Effector CD8-positive, alpha-beta T cell (primary cell): ENCODE measurements around the gene RAPH1.

Experiments used
- DNase-seq: peaks from one replicate; lab custom pipeline; 2025; lab: John Stamatoyannopoulos, UW

The RAPH1 gene

DNA sequence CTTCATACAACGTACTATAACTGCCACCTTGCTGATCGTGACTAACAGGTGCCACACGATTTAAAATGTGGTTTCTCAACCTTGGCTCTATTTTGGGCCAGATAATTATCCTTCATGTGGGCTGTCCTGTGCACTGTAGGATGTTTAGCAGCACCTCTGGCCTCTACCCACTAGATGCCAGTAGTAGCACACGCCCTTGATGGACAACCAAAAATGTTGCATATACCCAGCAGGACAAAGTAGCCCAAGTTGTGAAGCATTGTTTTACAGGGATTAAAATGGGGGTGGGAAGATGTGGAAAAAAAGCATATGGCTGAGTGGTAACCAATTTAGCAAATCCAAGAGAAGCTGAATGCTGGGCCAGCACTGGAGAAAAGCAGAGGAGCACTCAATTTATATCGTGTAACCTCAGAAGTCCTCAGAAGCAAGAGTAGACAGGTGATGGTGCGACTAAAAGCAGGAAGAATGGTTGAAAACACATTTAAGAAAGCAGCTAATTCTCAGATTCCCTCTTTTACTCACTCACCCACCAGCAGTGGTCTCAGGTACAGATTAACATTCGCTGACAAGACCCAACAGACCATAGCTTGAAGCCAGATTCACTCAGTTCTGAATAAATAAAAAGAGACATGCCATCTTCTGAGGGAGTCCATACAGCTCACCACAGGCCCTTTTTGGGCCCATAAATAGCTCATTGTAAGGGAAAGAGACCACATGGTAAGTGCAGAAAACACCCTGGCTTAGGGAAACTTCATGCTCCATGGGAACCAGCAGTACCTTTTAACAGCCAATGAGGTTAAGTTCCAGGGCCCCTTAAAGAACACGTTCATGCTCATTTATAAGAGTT is 50.6 kb downstream of the RAPH1 start:
- DNase-seq, result peak; percentile 27

DNA sequence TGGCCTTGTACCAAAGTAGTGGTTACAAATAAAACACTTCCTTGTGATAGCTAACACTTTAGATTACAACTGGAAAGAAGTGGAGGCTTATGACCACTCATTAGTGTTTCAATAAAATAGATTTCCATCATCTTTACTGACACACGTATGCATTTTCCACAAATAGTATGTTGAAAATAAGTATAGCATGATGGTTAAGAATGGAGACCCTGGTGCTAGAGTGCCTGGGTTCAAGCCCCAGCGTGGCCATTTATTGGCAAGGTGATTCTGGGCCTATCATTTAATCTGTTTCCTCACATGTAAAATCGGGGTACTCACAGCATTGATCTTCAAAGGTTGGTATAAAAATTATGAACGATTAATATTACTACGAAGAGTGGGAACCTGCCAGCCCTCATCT is 54.5 kb downstream of the RAPH1 start:
- no peak for DNase-seq

DNA sequence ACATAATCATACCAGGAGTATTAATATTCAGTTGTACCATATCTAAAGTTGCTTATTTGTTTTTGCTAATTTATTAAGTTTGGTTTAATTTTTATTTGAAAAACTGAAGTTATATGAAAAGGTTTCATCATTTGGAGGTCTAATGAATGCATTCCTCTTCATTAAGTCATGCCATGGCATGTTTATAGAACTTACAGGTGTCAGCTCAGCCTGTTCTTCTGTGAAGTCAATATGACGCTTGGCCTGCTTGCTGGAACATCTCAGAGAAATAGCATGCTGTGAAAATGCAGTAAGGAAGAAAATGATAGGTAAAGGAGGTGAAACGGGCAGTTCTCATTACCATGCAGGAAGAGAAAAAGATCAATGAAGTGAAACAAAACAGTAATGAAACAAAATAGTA is 58.2 kb downstream of the RAPH1 start:
- no peak for DNase-seq

DNA sequence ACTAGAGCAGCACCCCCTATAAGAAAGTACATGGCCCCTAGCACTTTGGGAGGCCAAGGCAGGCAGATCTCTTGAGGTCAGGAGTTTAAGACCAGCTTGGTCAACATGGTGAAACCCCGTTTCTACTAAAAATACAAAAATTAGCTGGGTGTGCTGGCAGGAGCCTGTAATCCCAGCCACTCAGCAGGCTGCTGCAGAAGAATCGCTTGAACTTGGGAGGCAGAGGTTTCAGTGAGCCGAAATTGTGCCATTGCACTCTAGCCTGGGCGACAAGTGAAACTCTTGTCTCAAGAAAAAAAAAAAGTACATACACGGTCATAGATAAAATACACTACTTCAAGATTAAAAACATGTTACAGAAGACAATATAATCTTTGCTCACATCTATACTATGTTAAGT is 63.8 kb downstream of the RAPH1 start:
- DNase-seq, result no peak

DNA sequence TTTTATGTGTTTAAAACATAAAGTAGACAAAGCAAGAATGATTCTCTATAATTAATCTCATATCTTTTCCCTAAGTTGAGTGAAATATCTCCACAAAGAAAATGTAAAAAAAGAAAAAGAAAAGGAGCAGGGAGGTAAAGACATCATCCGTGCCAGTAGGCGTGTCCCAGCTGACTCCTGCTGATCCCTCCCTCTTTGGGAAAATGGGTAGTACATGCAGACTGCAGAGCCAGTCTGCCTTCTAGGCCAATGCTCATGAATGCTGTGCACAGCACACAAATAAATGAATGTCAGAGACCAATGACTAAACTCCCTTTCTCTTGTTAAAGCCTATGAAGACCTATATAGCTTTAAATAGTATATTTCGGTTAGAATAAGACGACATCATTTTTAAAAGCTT is 64.7 kb downstream of the RAPH1 start:
- no peak for DNase-seq

DNA sequence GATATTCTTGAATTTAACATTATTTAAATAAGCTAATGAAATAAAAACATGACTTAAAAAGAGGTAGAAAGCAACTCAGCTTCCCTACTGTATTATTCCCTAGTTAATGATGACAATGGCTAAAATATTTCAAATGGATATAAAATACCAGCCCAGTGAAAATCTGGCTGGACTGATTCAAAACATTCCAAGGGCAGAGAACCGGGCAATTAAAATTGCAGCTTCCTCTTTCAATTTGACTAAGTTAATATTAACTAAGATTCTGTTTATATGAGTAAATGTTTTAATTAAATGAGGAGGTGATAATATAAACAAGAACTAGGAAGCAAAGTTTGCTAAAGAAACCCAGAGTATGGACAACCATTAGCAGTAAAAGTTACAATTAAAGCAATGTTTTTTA is 65.6 kb downstream of the RAPH1 start:
- no peak for DNase-seq

DNA sequence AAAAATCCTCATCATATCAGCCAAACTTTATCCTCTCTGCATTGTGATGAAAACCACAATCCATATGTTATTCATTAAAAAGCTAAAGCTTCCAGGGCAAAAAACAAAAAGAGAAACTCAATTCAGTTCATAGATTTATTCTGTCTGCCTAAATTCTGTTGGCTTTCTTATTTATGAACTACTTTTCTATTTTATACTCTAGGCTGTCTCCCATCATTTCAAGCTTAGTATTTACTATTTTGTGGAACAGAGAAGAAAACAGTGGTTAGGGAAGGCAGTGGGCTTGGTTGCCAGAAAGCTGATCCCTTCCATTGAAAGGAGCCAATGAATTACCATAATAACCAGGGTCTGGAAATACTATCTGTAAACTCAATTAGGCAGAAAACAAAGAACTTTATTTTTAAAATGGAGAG is 71.8 kb downstream of the RAPH1 start:
- no peak for DNase-seq

DNA sequence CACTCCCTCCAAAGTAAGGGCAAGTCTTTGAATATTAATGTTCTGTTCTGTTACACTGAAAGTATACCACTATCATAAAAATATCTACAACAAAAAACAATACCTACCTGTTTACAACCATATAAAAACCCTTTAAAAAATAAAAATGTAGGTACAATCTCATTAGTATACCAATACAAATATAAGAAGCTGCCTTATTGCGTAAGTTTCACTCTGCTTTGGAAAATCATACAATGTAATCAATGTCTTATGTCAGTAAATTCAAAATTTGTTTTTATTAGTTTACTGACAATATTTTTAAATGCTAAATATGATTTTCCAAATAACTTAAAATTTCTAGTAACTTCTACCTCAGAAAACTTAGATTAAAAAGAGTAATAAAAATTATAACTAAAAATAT is 72.8 kb downstream of the RAPH1 start:
- no peak for DNase-seq

DNA sequence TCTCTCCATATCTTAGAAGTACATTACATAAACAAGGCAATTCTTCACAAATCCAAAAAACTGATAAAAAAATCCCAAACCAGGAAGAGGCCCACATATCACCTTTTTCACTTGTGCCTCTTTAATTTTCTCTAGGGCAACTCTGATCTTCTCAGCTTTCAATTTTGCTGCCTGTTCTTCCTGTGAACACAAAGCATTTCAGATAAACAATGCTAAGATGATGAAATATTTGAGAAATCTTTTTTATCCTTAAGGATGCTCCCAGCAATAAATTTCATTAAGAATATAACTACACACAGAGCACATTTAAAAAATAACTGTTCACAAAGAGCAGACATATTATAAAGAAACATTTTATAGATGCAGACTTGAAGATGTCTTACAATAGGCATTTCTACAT is 73.4 kb downstream of the RAPH1 start:
- DNase-seq, result no peak

DNA sequence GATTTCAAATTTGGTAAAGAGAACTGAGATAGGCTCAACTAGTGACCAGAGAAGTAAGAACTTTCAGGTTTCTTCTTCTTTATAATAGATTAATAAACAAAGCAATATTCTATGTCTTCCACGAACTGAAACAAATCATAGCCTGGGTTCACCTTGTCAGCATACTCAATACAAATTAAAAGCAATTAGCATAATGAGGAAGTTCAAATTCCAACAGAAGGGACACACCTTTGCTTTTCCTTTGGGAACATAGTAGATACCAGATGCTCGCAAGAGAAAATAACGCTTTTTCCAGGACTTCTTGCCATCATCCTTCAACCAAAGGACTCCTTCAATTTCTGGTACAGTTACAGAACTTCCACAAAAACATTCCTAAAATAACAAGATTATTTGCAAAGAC is 79.9 kb downstream of the RAPH1 start:
- DNase-seq, result no peak

DNA sequence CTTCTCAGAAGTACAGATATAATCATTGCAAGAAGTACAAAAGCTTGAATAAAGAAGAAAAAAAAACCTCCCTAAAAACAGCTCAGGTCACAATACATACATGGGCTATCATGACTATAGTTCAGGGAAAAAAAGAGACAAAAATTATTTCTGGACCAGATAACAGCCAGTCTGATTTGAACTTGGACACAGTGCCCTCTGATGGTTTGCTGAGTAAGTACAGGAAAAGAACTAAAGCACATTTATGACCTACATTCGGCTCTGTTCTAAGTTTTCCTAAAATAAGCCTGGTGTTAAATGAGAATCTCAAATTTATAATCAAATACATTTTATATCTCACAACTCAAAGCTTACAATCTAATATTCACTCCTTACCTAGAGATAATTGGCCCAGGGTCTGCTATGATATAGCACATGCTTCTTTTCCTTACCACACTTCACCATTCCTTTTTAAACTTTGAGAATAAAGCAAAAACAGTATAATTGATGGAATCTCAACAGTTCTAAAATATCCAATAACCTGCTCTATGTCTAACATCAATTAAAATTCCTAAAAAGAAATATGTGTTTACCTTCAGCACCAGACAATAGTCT is 81.1 kb downstream of the RAPH1 start:
- DNase-seq, result no peak

DNA sequence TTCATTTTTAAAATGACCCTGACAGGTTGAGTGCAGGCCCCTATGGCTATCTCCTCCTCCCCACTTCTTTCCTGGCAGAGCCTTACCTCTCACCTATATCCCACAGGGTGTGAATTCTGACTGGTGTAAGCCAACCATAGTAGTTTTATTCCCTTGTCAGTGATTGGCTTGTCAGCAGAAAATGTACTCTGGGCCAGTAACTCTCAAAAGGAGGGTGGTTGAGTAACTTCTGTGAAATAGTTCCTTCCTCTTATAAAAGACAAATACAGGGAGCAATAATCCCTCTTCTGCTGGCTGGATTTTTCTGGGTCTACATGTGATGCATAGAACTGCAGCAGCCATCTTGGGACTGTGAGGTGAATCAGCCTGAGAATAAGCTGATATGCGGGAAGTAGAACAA is 83.4 kb downstream of the RAPH1 start:
- DNase-seq, result no peak

DNA sequence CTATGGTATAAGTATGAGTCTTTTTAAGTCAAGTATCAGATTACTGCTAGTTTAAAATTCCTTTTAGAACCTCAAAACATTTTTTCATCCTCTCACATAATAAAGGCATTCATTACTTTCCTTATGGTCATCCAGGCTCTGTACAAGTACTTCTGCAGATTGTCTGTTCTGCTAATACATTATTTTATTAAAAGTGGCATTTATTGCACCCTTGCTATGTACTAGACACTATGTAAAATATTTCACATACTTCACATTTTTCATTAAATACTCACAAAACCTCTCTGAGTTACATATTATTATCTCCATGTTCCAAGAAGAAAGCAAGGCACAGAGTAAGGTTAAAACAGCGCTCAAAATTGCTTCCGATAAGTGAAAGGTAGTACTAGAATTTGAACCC is 84.1 kb downstream of the RAPH1 start:
- no peak for DNase-seq

DNA sequence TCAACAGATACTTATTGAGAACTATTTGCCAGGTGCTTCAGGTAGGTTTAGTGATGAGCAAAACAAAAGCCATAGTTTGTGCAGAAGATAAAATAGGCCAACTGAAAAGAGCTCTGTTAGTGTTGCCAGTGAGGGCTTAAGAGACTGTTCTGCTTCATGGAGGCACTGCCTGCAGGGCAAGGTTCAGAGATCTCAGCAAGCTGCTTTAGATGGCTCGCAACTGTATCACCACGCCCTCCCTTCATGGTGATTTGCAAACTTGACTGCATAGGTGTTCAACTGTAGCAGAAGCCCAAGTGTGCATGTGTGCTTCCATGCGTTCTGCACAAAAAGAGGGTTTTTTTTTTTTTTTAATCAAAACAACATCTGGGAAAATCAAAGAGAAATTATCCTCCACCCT is 84.5 kb downstream of the RAPH1 start:
- no peak for DNase-seq

DNA sequence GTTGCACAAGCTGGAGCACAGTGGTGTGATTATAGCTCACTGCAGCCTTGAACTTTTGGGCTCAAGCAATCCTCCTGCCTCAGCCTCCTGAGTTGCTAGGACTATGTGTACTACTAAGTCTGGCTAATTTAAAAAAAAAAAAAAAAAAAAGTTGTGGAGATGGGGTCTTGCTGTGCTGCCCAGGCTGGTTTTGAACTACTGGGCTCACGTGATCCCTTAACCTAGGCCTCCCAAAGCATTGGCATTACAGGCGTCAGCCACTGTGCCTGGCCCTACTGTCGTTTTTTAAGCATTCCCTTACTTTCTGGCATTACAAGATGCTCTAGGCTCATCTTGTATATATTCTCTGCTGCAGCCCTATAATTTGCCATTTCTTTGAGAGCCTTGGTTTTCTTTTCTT is 88.3 kb downstream of the RAPH1 start:
- DNase-seq, result no peak

DNA sequence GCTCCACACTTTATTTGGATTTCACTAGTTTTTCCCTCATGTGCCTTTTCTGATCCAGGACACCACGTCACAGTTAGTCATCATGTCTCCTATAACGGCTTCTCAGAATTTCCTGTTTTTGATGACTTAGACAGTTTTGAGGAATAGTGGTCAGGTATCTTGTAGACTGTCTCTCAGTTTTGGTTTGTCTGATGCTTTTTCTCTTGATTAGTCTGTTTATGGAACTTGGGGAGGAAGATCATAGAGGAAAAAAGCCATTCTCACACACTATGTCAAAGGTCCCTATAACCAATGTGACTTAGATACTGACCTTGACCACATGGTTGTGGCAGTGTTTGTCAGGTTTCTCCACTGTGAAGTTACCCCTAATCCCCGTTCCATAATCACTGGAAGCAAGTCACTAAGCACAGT is 89.0 kb downstream of the RAPH1 start:
- DNase-seq, result no peak

DNA sequence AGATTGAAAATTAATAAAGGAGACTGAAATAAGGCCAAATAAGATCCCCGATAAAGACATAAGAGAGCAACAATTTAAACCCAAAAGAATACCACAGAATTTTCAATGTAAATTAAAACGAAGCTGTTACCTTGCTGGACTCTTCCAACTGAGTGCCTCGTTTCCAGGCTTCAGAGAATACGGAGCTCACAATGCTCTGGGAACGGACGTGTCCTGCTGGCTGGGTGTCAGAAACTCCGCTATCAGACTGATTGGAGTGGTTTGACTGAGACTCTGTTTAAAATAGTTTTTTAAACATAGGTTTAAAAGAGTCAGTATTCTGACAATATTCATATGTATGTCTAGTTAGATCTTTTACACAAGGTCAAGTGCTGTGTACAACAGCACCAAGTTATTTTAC is 90.4 kb downstream of the RAPH1 start:
- no peak for DNase-seq

DNA sequence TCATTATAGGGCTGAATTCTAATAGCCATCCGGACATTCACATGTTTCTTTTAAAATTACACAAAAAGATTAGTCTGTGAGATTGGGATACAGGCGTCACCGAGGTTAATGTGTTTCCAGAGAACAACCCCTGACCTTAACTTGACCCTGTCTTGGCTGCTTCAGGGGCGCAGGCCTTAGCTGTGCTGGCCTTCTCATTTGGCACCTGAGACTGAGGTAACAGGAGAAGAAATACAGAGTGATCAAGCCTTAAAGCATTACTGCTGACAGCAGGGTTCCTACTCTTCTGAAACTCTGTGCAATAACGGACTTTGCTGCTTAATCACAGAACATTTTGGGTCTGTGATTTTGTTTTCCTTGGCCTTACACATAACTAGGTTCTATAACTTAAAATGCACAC is 92.6 kb downstream of the RAPH1 start:
- DNase-seq, result no peak

DNA sequence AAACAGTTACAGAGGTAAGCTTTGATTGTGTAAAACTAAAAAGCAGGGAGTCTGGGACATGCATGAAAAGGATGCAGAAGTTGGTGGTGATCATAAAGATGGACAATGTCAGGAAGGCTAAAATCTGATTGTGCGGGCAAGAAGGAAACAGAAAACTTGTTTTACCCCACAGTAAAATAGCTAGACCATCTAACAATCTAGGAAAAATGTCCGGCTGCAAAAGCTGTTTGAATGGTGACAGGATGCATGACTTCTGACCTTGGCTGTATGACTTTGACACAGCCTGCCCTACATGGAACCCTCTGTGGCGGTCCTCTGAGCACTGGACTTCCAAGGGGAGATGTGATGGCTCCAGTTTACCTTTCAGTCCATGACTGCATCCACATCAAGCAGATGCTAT is 93.6 kb downstream of the RAPH1 start:
- DNase-seq, result no peak

DNA sequence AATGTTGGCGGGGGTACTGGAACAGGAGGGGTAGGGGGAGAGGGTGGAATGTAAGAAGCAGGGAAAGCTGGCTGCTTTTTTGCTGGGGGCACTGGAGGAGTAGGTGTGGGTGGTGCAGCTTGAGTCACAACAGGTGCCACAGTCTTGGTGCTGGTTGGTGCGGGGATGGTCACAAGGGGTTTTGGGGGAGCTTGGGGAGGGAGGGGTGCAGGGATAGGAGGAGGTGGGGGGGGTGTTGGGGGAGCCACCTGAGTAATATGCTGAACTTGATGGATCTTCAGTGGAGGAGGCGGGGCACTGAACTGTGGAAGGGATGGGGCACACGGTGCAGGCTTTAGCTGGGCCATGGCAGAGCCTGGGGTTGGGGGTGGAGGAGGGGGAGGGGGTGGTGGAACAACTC is 94.4 kb downstream of the RAPH1 start:
- no peak for DNase-seq

DNA sequence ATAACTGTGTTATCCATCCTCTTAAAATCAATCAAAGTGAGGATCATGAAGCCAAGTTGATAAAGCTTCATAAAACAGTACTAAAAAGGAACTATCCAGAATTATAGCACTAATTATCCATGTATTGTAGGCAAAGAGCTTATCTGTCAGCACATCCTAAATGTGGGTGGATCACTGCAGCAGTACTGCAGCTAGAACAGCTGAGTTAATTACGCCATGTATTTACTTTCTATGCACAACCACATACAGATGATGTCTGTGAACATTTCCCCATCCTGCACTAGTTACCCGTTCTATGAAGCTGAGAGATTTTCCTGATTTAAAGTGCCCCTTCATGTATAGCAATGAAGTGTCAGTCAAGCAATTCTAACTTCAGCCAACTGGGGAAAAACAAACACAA is 96.6 kb downstream of the RAPH1 start:
- DNase-seq, result no peak

DNA sequence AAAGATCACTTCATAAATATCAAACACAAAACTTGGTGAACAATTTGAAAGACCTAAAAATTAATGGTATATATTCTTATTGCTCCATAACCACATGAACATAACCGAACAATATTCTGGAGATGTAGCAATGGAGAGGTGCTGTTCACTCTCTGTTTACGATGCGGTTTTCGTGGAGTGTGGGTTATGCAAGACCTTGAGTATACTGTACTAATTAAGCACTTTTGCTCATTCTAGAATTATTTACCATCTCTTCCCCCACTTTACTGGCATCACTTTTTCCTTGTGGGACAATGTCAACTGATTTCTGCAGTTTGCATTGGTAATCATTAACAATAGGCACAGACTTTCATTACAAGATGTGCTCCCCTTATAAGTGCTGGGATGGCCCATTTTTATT is 97.6 kb downstream of the RAPH1 start:
- DNase-seq, result no peak

DNA sequence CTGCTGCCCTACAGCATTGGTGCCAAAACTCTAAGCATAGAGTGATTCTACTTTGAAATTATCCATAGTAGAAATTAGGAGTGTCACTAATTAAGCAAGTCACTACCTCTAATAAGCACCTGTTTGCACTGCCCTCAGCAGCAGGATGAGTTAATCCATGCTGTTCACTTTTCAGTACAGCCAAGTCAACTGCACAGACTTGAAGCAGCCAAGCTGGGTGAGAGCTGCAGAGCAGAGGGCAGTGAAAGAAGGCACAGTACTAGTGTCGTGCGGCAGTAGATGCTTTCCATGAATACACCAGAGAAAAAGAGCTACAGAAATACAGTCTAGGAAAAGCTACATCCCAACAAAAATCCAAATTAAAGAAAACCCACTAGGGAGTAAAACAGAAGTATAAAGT is 98.6 kb downstream of the RAPH1 start:
- DNase-seq, result no peak

DNA sequence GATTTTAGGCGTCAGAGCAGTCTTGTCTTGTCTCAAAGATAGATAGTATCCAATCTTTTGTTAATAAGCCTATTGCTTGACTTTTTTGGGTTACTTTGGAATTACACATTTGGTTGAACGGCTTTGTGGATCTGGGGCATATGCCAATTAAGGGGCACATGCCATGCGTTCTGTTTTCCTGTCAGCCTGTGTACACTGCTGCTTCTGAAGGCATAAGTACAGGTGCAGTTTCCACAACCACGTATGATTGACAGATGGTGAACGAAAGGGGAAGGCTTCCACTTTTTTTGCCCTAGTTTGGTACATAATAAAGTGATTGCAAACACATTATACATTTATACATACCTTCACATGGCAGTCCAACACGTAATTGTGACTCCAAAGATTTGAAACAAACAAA is 102.3 kb downstream of the RAPH1 start:
- no peak for DNase-seq
